Retina (tissue), 1 donor: ENCODE data around the gene SFTPD.
"Not testable (repeated sequence)": the region's sequence is repeated elsewhere in the genome, so short reads cannot be mapped to it uniquely, and the experiment has no call there.

Experiments used
- DNase-seq: peaks from one replicate; pipeline ENCODE4 v3.0.0-alpha.2; 2016

Gene SFTPD

DNA sequence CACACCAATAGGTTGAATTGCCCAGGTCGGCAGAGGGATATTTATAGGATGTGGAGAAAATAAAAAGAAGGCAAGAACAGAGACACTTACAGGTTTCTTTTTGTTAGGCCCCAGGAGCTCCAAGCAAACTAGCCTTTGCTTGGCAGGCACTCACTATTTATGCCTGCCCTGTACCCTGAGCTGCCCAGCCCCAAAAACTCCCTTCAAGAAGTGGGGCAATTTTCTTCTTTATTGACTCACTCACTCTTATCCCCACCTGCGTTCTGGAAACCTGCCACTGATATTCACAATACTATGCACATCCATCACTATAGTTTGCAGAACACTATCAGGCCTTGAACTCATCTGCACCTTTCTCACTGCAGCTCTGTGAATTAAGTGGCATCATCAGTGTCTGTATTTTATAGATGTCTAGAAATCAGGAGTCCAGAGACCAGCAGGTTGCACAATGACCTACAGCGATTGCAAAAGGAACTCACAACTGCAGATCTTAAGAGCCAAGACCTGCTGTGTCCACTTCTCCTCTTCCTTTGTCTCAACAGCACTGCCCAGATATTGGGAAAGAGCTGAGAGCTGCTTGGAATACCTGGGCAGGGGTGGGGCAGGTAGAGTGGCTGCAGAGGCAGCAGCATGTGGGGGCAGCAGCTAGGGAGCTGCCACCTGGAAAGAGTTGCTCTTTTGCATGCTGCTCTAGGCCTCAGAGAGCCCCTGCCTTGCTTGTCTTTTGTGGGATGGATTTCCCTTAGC, at the start of gene SFTPD:
Gene SFTPD, minus strand, starts transcription at position 130 of the 747 bp plus-strand sequence. CDS start 2,446 bp downstream, outside the sequence.
- no peak for DNase-seq

DNA sequence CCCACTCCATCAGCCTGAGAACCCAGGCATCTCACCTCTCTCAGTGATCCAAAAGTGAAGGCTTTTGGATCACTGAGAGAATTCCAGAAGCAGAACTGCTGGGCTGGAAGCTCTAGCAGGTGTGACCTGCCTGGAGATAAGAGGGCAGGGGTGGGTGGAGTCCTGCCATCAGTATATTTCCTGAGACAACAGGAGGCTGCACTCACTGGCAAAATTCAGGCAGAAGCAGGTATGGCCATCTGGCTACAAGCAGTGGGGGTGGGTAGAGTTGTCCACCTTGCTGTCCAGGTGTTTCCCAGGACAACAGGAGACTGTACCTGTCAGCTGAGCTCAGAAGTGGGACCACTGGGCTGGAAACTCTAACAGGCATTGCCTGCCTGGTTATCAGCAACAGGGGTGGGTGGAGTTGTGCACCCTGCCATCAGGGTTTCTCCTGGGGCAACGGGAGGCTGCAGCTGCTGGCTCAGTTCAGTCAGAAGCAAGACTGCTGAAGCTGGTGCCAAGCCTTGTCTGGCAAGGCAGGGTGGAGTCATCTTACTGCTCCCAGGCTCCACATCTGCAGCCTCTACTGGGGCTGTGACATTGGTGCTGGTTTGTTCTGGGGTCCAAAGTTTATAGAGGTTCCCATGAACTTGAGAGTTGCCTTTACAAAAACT, 47.2 kb upstream of the SFTPD start:
- DNase-seq: no peak

DNA sequence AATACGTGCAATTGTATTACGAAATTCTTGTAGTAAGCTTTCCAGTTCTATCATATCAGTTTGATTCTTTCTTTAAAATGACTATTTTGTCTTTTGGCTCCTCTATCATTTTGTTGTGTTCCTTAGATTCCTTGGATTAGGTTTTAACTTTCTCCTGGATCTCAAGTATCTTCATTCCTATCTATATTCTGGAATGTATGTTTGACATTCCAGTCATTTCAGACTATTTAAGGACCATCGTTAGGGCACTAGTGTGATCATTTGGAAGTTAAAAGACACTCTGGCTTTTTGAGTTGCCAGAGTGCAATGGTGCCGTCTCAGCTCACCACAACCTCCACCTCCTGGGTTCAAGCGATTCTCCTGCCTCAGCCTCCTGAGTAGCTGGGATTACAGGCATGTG, 45.7 kb upstream of the SFTPD start:
- DNase-seq: no peak

DNA sequence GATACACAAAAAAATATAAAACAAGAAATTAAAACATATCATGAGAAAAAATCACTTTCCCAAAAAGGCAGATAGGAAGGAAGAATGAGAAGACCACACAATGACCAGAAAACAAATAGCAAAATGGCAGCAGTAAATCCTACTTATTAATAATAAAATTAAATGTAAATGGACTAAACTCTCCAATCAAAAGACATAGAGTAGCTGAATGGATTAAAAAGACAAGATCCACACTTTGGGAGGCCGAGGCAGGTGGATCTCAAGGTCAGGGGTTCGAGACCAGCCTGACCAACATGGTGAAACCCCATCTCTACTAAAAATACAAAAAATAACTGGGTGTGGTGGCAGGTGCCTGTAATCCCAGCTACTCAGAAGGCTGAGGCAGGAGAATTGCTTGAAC, 39.3 kb upstream of the SFTPD start:
- DNase-seq: not testable (repeated sequence)

DNA sequence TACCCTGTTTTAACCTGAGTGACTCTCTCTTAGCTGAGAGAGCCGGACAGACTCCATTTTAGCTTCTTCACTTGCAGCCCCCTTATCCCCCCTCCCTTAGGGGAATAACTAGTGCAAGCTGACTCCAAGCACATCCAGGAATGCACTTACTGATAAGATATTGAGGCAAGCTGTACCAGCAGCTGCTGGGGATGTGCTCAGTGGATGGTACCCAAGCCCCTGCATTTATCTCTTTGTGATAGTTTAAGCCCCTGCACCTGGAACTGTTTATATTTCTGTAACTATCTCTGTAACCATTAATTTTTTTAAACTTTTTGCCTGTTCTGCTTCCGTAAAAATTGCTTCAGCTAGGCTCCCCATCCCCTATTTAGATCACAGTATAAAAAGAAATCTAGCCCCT, 37.8 kb upstream of the SFTPD start:
- not testable (repeated sequence) for DNase-seq

DNA sequence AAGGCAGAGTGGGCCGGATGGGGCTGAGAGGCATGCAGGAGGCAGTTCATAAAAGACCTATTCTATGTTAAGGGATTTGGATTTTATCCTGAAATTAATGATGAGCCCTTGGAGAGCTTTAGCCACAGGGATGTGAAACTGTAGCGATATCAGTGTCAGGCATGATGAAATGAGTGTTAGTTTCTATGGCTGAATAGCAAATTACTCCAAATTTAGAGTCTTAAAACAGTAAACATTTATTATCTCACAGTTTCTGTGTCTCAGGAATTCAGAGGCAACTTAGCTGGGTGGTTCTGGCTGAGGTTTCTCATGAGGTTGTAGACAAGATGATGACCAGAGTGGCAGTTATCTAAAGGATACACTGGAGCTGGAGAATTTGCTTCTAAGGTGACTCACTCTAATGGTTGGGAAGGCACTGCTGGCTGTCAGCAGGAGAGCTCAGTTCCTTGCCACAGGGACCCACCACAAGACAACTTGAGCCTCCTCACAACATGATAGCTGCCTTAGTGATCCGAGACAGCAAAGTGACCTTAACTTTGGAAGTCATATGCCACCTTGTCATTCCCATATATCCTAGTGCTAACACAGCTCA, 36.7 kb upstream of the SFTPD start:
- DNase-seq: no peak

DNA sequence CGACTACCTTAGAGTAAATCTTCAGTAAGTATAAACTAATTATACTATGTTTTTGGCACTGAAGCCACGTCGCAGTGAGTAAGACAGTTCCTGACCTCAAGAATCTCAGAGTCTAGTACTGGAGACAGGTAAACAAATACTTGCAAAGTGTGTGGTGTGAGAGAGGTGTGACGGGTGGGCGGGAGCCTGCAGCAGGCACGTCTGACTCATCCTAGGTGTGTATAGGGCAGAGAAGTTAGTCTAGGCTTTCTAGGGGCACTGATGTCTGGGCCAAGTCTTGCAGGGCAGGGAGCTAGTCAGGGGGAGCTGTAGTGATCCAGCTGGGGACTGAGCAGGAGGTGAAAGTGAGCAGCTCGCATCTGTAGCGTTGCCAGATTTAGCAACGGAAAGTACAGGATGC, 35.9 kb upstream of the SFTPD start:
- no peak for DNase-seq

DNA sequence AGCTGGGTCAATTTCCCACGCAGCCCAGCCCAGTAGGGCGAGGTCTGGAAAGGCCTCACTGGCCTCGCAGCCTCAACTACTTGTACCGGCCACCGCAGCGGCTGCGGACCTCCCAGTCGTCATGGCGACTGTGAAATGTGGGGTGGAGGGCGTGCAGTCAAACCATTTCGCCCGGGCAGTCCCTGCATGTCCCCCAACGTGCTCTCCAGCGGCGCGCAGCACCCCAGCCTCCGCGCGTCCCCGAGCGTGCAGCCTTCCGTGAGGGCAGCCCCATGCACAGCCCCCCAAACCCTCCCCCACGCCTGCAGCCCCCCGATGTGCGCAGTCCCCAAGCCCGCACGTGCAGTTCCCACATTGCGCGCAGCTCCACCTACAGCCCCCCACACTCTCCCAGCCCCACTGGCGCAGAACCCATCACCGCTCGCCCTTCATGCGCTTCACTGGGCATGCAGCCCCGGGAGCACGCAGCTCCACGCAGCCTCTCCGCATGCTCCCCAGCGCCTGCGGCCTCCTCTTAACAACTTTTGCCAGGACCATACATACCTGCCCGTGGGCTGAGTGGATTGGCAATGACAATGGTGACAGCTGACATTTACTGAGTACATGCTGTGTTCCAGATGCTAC, 34.5 kb upstream of the SFTPD start:
- DNase-seq: peak; percentile 22

DNA sequence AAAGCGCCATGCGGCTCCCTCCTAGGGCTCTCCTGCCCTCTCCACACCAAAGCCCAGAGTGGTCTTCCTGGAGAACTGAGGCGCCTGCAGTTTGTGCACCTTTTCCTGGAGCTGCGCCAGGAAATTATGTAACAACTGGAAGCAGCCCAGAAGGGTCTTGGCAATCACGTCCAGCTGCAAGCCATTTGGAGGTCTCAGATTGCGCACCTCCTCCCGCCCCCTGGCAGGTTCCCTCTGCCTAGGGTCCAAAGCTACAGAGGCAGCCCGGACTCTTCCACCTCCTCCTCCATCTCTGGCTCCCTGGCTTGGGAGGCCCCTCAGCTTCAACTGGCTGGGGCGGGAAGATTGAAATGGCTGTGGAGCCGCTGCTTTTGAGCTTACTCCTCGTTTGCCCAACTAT, 34.0 kb upstream of the SFTPD start:
- peak; percentile 57 for DNase-seq

DNA sequence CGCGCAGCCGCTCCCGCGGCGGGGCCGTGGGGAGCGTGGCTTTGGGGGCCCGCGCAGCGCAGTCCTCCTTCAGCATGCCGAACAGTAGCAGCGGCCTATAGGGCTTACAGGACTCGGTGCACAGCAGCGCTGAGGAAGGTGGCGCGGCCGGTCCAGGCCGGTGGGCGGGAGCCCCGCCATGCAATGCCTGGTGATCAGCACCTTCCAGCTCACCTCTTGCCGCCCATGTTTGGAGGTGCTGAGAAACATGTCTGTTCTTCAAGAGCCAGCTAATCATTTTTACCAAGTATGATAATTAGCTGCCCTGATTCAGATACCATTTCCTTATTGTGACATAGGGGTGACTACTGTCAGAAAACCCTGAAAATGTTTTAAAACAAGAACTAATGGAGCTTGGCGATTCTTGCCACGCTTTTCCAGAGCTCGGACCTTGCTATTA, 33.5 kb upstream of the SFTPD start:
- DNase-seq: no peak

DNA sequence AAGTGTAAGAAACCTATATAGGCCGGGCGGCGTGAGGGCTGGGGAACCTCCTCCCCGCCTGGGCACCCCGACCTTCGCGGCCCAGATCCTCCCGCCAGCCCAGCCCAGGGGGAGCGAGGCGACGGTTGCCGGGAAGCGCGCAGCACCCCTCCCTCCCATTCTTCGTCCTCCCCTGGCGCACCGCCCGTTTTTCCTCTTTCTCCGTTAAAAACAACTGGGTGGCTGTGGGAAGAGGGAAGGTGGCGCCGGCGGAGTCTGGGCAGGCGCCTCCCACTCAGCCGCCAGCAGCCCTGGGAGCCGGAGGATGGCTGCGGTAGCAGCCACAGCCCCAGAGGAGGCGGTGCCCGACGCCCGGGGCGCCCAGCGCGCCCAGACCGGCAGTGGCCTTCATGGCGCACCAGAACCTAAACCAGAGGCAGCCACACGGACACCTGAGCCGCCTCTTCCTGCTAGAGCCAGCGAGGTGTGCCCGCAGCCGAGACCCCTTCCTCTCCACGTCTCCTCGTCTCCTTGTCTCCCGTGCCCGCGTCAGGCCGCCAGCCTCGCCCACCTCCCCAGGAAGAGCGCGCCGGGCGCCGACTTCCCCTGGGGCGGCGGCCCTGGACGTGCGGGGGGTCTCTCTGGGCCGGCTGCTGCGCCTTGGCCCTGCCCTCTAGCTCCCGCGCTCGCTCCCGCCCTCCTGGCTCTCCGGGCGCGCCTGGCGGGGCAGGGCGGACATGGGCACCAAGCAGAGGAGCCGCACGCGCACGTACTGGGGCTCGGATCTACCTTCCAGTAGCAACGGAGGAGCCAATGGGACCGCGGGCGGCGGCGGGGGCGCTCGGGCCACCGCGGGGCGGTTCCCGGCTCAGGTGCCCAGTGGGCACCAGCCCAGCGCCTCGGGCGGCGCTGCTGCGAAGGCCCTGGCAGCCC, 32.8 kb upstream of the SFTPD start:
- DNase-seq: peak; percentile 89

DNA sequence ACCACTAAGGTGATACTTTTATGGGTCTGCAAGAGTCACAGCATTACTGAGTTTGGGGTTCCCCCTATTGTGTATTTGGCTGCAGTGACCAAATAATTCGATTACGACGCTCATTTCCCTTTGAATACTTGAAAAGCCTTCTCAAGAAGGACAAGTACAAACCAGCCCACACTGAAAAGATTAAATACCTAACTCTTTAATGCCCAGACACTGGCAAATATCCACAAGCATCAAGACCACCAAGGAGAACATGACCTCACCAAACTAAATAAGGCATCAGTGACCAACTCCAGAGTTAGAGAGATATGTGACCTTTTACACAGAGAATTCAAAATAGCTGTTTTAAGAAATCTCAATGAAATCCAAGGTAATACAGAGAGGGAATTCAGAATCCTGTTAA, 31.8 kb upstream of the SFTPD start:
- DNase-seq: no peak

DNA sequence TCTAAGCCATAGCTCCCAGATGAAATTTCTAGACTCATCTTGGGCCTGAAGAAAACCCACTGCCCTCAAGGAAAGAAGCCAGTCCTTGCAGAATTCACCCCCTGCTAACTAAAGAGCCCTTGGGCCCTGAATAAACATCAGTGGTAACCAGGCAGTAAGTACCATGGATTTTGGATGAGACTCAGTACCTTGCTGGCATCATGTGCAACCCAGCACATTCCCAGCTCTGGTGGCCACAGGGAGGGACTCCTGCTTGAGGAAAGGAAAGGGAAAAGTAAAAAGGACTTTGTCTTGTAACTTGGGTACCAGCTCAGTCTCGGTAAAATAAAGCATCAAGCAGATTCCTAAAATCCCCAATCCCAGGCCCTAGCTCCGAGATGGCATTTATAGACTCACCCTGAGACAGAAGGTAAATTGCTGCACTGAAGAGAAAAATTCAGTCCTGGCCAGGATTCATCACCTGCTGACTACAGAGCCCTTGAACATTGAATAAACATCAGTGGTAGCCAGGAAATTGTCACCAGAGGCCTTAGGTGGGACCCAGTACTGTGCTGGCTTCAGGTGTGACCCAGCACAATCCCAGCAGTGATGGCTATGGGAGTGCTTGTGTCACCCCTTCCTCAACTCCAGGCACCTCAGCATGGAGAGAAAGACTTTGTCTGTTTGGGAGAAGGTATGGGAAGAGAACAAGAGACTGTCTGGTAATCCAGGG, 31.2 kb upstream of the SFTPD start:
- no peak for DNase-seq

DNA sequence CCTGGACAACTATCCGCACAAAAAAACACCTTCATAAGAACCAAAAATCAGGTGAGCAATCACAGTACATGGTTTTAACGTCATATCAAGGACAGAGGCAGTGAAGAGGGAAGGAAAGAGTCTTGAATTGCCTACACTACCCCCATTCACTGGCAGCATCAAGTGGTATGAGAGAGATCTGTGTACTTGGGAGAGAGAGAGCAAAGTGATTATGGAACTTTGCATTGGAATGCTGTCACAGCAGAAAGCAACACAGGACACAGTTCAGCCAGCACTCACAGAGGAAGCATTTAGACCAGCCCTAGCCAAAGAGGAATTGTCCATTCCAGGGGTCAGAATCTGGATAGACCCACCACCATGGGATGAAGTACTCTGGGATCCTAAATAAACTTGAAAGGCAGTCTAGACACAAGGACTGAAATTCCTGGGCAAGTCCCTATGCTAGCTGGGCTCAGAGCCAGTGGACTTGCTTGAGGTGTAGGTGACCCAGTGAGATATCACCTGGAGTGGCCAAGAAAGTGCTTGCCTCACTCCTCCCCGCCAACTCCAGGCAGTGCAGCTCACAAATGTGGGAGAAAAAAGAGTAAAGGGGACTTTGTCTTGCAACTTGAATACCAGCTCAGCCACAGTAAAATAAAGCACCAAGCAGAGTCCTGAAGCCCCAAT, 30.5 kb upstream of the SFTPD start:
- DNase-seq: no peak

DNA sequence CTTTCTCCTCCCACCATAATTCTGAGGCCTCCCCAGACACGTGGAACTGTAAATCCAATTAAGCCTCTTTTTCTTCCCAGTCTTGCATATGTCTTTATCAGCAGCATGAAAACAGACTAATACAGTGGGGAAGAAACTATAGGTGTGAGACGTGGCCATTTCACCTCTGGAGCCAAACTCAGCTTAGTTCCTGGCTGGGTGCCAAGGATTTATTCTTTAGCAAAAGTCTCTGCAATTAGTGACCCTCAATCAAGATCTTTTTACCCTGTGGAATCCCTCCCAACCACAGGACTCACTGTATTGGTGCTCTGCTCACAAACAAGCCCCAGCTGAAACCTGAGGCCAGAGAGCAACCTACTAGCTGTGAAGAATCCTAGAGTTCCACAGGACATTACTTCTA, 28.1 kb upstream of the SFTPD start:
- no peak for DNase-seq

DNA sequence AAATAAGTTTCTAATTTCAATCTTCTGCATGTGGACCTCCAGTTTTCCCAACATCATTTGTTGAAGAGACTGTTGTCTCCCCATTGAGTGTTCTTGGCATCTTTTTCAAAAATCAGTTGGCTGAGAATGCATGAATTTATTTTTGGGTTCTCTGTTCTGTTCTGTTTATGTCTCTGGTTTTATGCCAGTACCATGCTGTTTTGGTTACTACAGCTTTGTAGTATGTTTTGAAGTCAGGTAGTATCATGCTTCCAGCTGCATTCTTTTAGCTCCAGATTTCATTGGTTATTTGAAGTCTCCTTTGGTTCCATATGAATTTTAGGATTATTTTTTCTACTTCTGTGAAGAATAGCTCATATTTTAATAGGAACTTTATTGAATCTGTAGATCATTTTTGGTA, 21.2 kb upstream of the SFTPD start:
- no peak for DNase-seq

DNA sequence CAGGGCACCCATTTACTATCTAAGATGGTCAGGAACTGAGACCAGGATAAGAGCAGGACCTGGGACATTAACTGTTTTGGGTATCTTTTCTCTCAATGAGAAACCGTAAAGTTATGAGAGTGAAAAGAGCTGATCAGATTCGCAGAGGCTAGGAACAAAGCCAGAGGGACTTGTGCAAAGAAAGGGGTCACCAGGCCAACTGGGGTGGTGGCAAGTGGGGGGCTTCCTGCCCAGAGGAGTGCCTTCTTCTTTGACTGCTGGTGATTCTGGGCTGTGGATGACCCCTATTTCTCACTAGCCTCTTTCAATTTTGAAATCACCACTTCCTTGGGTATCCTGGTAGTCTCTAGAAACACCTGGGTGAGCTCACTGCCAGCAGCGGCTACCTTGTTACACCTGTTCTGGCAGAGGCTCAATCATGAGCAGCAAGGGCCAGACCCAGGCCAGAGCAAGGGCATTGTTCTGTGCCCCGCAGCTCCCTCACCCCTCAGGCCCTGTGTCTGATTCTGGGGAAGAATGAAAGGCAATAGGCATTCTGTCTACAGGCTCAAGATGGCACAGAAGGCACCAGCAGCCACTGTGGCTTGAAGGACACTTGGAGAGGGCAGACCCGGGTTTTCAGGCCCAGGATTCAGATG, 999 bp downstream of the SFTPD start:
- DNase-seq: no peak

DNA sequence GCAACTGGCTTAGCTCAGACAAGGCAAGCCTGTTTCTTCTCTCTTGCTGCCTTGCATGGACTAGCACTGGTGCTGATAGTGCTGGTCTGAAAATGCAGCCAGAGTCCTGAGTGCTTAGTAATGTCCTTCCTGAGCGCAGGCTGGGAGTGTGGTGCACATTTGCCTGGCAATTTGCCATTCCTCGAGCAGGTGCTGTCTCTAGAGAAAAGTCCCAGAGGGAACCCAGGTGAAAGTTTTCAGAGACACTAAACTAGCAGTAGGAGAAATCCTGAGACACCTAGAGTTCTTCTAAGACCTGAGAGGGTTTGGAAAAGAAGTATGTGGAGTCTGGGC, 1.9 kb downstream of the SFTPD start:
- DNase-seq: no peak

DNA sequence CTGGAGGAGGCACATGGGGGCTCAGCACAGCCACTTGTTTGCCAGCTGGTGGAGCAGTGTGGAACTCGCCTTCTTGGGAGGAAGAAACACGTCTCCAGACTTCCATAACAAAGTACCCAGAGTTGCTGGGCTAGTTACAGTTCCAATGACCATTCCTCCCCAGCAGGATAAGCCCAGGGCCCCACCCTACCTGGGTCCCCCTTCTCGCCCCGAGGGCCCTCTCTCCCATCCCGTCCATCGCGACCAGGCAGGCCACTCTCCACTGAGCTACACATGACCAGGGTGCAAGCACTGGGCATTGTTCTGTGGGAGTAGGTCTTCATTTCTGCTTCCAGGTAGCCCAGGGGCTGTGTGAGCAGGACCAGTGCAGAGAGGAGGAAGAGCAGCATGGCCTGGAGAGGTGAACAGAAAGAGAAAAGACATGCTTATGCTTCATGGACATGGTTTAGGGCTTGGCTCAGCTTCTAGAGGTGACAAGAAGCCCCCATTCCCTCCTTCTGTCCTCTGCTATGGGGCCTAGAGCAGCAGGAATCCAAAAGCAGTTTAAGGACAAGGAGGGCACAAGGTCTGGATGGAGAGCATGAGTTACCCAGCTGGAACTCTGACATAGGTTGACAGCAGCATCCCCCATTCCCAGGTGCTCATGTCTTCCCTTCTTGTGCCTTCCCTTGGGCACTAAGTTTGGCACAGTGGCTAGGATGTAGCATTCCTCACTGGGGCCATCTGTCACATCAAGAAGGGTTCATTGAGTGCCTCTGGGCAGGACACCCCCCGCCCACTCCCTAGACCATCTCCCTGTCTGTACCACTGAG, 2.4 kb downstream of the SFTPD start:
- no peak for DNase-seq
